GM19035 (cell line): ENCODE measurements around the gene USP34.
A peak's percentile ranks its signal among the peaks of the same experiment; 100 is the strongest.
"Not testable (repeated sequence)": the region's sequence is repeated elsewhere in the genome, so short reads cannot be mapped to it uniquely, and the experiment has no call there.

Experiments
- ATAC-seq: cut with Tn5 transposase; IDR thresholded peaks from one replicate; pipeline ENCODE4 v1.9.1; 2021; ENCODE audit not compliant: unreplicated experiment

The USP34 gene, protein sequence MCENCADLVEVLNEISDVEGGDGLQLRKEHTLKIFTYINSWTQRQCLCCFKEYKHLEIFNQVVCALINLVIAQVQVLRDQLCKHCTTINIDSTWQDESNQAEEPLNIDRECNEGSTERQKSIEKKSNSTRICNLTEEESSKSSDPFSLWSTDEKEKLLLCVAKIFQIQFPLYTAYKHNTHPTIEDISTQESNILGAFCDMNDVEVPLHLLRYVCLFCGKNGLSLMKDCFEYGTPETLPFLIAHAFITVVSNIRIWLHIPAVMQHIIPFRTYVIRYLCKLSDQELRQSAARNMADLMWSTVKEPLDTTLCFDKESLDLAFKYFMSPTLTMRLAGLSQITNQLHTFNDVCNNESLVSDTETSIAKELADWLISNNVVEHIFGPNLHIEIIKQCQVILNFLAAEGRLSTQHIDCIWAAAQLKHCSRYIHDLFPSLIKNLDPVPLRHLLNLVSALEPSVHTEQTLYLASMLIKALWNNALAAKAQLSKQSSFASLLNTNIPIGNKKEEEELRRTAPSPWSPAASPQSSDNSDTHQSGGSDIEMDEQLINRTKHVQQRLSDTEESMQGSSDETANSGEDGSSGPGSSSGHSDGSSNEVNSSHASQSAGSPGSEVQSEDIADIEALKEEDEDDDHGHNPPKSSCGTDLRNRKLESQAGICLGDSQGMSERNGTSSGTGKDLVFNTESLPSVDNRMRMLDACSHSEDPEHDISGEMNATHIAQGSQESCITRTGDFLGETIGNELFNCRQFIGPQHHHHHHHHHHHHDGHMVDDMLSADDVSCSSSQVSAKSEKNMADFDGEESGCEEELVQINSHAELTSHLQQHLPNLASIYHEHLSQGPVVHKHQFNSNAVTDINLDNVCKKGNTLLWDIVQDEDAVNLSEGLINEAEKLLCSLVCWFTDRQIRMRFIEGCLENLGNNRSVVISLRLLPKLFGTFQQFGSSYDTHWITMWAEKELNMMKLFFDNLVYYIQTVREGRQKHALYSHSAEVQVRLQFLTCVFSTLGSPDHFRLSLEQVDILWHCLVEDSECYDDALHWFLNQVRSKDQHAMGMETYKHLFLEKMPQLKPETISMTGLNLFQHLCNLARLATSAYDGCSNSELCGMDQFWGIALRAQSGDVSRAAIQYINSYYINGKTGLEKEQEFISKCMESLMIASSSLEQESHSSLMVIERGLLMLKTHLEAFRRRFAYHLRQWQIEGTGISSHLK (N-terminal part only)

DNA sequence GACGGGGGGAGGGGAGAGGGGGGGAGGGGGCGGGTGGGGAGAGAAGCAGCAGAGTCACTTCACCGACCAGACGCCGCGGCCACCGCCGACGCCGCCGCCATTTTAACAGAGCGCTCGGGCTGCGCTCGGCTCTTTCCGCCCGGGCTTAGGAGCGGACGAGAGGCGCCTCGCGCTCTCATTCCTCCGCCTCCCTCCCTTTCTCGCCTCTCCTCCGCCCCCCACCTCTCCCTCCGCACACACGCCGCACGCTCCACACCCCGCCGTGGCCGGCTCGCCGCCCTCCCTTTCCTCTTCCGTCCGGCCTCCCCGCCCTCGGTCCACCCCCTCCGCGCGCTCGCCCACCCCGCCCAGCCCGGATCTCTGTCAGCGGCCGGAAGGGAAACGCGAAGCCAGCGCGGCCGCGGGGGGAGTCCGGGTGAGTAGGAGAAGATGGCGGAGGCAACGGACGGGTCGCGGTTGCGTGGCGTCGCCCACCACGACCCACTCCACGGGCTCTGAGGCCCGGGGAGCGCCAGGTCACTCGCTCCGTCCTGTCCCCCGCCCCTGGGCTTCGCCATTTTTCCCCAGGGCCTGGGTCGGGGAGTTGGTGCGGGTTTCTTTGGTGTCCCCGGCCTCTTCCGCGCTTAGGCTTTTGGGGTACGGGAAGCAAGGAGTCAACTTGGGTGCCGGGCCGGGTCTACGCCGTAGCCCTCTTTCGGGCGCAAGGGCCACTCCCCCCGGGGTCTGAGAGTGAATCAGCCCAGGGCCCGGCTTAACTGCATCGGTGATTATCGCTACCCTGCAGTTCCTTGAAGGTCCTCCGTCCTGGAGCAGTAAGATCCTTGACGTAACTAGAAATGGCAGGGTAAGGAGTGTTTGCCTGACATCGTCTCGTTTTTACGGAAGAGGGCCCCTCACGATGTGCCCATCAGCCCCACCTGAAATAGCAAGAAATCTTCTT lies at the start of gene USP34:
USP34 (minus strand) TSS at position 123 of the 940 bp plus-strand sequence. CDS start 395 bp downstream, outside the sequence.
- ATAC-seq, result peak; percentile 81

DNA sequence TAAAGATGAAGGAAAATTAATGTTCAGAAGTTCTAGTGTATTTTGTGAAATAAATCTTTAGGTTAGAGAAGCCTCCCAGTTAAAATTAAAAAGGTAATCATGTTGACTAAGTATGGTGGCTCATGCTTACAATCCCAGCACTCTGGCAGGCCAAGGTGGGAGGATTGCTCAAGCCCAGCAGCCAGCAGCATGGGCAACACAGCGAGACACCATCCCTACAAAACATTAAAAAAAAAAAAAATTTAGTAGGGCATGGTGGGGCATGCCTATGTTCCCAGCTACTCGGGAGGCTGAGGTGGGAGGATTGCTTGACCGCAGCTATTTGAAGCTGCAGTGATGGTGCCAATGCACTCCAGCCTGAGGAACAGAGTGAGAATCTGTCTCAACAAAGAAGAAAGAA lies 49.4 kb upstream of the USP34 start:
- no peak for ATAC-seq

DNA sequence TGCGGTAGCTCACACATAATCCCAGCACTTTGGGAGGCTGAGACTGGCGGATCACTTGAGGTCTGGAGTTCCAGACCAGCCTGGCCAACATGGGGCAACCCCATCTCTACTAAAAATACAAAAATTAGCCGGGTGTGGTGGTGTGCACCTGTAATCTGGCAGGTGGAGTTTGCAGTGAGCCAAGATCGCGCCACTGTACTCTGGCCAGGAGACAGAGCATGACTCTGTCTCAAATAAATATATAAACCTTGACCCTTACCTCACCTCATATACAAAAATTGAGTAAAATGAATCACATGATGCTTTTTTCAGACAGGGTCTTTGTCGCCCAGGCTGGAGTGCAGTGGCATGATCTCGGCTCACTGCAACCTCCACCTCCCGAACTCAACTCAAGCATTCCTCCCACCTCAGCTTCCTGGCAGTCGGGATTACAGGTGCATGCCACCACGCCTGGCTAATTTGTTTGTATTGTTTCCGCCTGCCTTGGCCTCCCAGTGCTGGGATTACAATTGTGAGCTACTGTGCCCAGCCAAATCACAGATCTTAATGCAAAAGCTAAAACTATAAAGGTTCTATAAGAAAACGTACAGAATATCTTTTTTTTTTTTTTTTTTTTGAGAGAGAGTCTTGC lies 42.0 kb upstream of the USP34 start:
- ATAC-seq, result no peak

DNA sequence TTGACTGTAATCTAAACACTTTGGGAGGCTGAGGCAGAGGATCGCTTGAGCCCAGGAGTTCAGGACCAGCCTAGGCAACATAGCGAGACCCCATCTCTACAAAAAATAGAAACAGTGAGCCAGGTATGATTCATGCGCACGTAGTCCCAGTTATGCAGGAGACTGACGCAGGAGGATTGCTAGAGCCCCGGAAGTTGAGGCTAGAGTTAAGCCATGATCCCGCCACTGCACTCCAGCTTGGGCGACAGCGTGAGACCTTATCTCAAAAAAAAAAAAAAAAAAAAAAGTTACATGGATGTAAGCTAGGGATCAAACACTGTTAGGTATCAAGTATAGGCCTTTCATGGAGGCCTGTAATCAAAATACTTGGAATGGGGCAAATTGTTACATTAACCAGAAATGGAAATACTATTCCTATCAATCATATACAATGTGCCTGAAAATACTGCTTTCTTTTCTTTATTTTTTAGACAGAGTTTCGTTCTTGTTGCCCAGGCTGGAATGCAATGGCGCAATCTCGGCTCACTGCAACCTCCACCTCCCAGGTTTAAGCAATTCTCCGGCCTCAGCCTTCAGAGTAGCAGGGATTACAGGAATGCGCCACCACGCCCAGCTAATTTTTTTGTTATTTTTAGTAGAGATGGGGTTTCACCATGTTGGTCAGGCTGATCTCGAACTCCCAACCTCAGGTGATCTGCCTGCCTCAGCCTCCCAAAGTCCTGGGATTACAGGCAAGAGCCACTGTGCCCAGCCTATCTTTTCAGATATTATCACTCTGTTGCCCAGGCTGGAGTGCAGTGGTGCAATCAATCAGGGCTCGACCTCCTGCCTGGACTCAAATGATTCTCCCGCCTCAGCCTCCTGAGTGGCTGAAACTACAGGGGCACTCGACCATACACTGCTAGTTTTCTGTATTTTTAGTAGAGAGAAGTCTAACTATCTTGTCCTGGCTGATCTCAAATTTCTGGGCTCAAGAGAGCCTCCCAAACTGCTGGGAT lies 40.1 kb upstream of the USP34 start:
- ATAC-seq, result no peak

DNA sequence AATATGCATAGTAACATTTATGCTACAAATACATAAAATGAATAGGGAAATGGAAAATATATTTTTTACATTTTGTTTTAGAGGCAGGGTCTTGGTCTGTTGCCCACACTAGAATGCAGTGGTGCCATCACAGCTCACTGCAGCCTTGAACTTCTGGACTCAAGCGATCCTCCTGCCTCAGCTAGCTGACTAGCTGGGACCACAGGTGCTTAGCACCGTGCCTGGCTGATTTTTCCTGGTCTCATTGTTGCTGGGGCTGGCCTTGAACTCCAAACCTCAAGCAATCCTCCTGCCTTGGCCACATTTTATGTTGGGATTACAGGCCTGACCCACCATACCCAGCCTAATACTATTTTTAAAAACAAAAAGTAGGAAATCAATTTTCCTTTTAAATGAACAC lies 34.1 kb upstream of the USP34 start:
- no peak for ATAC-seq

DNA sequence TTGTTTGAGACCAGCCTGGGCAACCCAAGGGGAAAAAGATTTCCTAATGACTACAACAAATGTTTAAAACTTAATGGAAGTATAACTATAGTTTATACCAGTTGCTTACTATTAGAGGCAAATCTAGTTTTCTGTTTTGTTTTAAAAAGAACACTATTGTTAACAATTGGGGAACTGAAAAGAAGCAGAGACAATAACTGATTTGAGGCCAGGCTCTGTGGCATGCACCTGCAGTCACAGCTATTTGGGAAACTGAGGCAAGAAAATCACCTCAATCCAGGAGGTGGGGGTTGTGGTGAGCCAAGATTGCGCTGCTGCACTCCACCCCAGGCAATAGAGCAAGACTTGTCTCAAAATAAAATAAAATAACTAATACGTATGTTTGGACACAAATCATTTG lies 28.2 kb upstream of the USP34 start:
- ATAC-seq, result no peak

DNA sequence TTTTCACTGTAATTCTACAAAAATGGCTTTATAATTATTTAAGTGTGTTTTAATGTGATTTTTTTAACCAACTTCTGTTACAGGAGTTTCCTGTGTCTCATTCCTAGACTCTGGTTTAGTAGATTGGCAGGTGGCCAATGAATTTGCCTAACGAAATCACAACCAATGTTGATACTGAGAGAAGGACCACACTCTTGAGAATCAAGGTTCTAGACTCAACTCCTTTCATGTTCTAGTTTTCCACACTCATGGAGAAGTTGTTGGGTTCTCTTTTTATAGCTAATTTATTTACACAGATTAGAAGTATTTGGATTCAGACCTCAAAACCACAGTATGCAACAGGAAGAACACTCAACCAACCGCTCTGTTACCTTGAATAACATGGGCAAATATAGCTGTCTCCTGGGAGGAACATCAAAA lies 22.6 kb upstream of the USP34 start:
- no peak for ATAC-seq

DNA sequence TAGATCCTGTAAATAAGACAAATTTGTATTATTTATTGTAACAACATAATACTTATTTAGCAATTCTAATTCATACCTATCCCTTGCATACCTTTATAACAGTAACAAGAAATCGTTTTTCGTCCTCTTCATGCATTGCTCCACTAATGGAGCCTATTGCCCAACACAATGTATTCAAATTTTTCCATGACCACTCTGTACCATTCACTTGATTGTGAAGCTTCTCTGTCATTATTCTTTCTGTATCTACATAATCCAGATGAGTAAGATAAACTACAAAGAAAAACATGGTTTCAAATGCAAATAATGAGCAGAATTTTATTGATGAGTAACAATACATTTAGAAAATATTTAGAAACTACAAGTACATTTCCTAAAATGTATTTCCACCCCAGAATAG lies 21.6 kb upstream of the USP34 start:
- no peak for ATAC-seq

DNA sequence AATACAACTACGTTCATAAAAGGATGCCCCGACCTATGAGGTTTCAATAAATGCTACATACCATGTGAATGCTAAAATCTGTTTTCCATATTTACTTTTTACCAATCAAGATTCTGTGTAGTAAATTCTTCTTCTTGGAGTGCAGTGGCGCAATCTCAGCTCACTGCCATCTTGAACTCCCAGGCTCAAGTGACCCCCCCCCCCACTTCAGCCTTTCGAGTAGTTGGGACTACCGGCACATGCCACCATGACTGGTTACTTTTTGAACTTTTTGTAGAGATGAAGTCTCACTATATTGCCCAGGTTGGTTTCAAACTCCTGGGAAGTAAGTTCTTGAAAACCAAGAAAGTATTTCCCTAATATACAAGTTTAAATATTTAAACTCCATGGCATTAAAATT lies 14.4 kb upstream of the USP34 start:
- ATAC-seq, result no peak

DNA sequence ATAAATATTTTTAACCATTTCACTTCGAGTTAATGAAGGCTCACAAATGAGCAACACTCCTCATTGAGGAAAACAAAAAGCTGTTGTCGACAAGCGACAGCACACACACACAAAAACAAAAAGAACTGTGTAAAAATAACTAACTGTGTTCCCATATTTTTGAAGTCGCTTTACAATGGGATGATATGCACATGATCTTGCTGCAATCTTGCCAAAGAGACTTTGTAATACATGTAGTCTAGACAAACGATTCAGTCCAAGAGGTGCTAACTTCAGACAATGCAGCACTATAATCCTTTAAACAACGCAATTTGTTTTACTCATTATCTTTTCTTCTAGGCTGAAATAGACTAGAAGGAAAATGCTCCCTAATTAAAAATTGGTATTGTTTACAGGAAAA lies 7.2 kb upstream of the USP34 start:
- no peak for ATAC-seq

DNA sequence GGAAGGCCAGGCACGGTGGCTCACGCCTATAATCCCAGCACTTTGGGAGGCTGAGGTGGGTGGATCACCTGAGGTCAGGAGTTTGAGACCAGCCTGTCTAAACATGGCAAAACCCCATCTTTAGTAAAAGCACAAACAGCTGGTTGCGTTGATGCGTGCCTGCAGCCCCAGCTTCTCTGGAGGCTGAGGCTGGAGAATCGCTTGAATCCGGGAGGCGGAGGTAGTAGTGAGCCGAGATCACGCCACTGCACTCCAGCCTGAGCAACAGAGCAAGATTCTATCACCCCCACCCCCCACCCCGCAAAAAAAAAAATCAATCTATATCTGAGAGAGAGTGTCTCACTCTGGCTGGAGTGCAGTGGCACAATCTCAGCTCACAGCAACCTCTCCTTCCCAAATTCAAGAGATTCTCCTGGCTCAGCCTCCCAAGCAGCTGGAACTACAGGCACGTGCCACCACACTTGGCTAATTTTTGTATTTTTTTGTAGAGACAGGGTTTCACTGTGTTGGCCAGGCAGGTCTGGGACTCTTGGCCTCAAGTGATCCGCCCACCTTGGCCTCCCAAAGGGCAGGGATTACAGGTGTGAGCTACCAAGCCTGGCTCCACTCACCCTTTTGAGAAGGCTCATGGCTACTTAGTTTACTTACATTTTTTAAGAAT lies 6.2 kb upstream of the USP34 start:
- ATAC-seq, result not testable (repeated sequence)

DNA sequence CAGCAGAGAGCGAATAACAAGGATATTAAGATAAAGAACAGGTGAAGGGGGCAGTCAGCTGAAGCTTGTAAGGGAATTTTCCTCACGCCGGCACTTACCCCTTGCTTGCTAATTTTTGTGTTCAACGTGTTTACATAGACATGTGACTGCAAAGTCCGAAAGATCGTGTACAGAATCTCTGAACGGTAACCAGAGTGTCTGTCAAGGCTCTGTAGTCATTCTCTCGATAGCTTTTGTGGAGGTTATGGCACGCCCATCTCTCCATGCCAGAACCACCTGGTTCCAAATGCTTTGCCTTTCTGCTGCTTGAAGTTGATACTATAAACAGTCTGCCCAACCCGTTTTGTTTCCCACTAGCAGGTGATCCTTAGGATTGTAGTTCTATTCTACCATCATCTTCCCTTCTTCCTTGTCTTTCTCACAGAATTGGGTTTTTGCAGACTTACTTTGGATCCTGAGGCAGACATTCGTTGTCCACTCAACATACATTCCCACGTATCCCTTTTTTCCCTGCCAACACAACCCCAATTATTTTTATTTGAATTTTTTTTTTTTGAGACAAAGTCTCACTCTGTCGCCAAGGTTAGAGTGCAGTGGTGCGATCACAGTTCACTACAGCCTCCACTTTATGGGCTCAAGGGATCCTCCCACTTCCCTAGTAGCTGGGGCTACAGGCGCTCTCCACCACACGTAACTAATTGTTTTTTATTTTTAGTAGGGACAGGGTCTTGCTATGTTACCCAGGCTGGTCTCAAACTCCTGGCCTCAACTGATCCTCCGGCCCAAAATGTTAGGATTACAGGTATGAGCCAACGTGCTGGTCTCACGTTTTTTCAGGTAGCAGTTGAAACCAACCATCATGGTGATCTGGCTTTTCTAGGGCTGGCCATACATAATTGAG lies 1.3 kb upstream of the USP34 start:
- no peak for ATAC-seq

DNA sequence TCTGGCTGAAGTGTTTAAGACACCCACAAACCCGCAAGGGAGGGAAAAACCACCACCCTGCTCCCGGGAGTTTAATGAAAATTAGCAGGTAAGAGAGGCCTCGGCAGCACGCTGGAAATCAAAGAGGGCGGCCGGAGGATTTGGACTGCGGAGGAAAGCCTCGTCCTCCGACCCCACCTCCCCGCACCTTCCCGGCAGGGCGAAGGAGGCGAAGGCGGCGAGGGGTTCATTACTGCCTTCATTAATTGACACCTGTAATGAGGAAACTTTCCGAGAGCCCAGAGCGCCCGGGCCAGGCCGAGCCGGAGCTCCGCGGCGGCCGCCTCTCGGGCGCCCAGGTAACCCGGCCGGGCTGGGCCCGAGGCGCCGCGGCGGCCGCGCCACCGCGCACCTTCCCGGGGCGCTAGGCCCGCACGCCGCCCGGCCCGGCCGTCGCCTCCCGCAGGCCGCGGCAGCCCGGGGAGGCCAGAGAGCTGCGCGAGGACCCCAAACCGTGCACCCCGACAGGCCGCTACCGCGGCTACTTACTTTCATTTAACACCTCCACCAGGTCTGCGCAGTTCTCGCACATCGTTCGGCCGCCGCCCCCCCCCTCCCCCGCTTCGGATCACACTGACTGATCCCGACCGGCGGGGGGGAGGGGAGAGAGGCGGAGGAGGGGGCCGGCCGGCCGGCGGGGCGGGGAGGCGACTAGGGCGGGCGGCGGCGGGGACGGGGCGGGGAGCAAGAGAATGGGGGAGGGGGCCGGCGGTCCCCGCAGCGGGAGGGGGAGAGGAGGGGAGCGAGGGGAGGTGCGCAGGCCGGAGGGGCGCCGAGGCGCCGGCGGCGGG lies 550 bp downstream of the USP34 start:
- ATAC-seq, result peak; percentile 36

DNA sequence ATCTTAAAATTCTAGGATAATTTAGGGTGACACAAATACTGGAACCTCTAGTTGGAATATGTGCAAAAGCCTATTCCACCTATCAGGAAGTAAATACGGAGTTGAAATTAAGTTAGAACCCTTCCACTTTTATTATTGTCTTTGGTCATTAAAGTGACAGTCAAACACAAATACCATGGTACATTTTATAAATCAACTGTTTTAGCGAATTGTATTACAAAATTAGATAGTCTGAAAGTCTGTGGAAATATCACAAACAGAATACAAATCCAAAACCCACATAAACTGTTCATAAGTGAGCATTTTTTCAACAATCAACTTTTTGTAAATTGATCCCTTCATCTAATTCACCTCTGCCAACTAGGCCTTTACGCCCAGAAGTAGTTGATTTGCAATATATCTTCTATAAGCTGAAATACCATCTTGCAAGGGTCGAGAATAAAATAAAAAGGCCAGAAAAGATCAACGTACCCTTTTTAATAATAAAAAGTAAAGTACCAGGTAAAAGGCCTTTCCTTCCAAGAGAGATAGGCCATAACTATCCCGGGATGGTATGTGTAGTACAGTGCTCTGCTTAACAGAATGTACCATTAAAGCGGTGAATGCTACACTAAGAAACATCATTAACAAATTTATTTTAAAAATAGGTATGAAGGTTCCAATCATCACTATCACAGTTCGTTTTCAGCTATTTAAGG lies 1.3 kb downstream of the USP34 start:
- no peak for ATAC-seq

DNA sequence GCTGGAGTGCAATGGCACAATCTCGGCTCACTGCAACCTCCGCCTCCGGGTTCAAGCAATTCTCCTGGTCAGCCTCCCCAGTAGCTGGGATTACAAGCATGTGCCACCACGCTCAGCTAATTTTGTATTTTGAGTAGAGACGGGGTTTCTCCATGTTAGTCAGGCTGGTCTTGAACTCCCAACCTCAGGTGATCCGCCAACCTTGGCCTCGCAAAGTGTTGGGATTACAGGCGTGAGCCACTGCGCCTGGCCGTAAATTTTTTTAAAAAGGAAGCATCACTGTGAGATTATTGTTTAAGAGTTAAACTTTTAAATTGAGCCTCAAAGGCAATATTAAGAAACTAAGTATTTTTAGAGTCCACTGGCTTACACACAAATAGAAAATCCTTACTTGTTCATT lies 2.7 kb downstream of the USP34 start:
- ATAC-seq, result not testable (repeated sequence)

DNA sequence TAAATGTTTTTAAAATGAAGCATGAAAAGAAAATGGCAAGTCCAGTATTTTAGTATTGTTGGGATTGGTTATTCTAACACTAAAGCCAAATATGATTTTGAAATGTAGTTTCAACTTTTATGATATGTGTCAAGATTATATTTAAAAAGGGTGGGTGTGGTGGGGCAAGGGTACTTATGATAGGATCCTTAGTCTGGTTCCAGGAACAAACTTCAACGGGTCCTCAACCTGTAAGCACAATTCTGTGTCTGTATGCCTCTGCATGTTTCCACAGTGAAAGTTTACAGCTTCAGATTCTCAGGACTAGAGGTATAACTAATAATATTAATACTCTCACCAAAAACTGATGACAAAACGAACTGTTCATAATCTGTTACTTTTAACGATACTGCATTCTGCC lies 5.8 kb downstream of the USP34 start:
- no peak for ATAC-seq
